ENCODE measurements around the gene RSRC1. TPM values are rescaled to one million over a fixed set of nuclear protein-coding genes. Genes with fewer than 3 reads are reported as not detected.
A peak's percentile ranks its signal among the peaks of the same experiment; 100 is the strongest.
"Not testable (repeated sequence)": the region's sequence is repeated elsewhere in the genome, so short reads cannot be mapped to it uniquely, and the experiment has no call there.

The RSRC1 gene
- total RNA-seq, 2 donors from 2014 or later = 35.6 to 45.8 TPM

GRCh38 chr3:158381262-158381868, 271.5 kb downstream of the RSRC1 start:
- Mint-ChIP-seq H3K27ac (no peak overlapping the region), H3K4me1 (ENCODE audit: low read depth) (no peaks in the 10 kb centered on the region), H3K27me3 (ENCODE audit: low read depth) (no peaks in the 10 kb centered on the region), H3K9me3 (peaks cover 0 to 3% of the 10 kb centered on the region in 2 donors), H3K36me3 (ENCODE audit: insufficient read depth in 2 of 2) (peaks cover 2 to 3% of the 10 kb centered on the region in 2 donors), H3K4me3 (no peak overlapping the region)
- ATAC-seq (replicated peaks in 1 of 2) (peak; percentile 74 to 81), DNase-seq (no peak)

- ATAC-seq (replicated peaks in 1 of 2) = no peak
- Mint-ChIP-seq H3K4me1 (ENCODE audit: low read depth) (no peaks in the 10 kb centered on the region), H3K27me3 (ENCODE audit: low read depth) (no peaks in the 10 kb centered on the region), H3K36me3 (ENCODE audit: insufficient read depth in 2 of 2) (peaks cover 2 to 3% of the 10 kb centered on the region in 2 donors), H3K4me3 (no peak overlapping the region), H3K9me3 (peaks cover 0 to 3% of the 10 kb centered on the region in 2 donors), H3K27ac (no peak overlapping the region)
- DNase-seq = no peak
Observed at GRCh38 chr3:158382479-158382878, 272.6 kb downstream of the RSRC1 start.

DNA sequence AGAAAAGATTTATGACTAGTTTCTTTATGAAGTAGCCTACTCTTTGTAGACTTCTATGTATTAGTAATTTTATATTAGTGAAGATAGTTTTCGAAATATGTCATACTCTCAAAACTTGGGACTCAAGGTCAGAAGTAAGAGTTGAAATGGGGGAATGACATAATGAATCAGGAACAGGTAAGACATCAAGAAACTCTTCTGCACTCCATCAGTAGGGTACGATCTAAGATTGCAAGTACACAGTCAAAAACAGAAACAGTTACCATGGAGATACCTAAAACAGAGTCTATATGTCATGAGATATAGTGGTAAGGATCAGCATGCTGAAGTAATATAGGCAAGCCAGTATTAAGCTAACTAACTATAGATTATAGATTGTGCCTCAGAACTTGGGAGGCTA, 274.1 kb downstream of the RSRC1 start:
- Mint-ChIP-seq H3K27me3 (ENCODE audit: low read depth) (no peaks in the 10 kb centered on the region), H3K9me3 (peaks cover 0 to 2% of the 10 kb centered on the region in 2 donors), H3K36me3 (ENCODE audit: insufficient read depth in 2 of 2) (peaks cover 0 to 2% of the 10 kb centered on the region in 2 donors), H3K27ac (no peak overlapping the region), H3K4me3 (no peak overlapping the region), H3K4me1 (ENCODE audit: low read depth) (no peaks in the 10 kb centered on the region)
- ATAC-seq (replicated peaks in 1 of 2) = peak; percentile 76 to 81
- DNase-seq = no peak

DNA sequence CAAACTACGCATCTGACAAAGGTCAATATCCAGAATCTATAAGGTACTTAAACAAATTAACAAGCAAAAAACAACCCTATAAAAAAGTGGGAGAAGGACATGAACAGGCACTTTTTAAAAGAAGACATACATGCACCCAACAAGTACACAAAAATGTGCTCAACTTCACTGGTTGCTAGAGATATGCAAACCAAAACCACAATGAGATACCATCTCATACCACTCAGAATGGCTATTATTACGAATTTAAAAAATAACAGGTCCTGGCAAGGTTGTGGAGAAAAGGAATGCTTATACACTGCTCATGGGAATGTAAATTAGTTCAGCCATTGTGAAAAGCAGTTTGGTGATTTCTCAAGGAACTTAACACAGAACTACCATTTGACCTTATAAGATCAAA, 285.5 kb downstream of the RSRC1 start:
- Mint-ChIP-seq H3K4me3 (no peak overlapping the region), H3K9me3 (peaks cover 21 to 23% of the 10 kb centered on the region in 2 donors), H3K27me3 (ENCODE audit: low read depth) (no peaks in the 10 kb centered on the region), H3K36me3 (ENCODE audit: insufficient read depth in 2 of 2) (peaks cover 12 to 13% of the 10 kb centered on the region in 2 donors), H3K27ac (no peak overlapping the region), H3K4me1 (ENCODE audit: low read depth) (no peaks in the 10 kb centered on the region)
- DNase-seq (no peak), ATAC-seq (replicated peaks in 1 of 2) (no peak)

DNA sequence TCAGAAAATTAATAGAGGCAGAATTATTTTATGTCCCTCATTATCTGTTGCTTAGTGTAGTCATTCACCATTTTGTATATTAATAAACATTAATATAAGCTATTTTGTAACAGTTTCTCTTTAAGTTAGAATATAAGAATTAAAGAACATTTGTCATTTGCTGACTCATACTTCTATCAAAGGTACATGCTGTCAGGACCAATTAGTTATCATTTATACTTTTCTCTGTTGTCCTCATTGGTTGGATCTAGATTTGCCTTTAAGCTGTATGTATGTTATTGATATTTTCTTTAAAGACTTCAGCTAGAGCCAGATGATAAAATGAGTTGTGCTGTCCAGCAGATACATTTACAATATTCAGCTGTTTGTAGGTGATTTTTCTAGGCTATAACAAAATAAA, 292.7 kb downstream of the RSRC1 start:
- Mint-ChIP-seq H3K4me3 (no peak overlapping the region), H3K27ac (no peak overlapping the region), H3K4me1 (ENCODE audit: low read depth) (no peaks in the 10 kb centered on the region), H3K36me3 (ENCODE audit: insufficient read depth in 2 of 2) (peaks cover 0 to 1% of the 10 kb centered on the region in 2 donors), H3K27me3 (ENCODE audit: low read depth) (no peaks in the 10 kb centered on the region), H3K9me3 (peaks cover 0 to 1% of the 10 kb centered on the region in 2 donors)
- no peak for ATAC-seq (replicated peaks in 1 of 2)
- DNase-seq = no peak

DNA sequence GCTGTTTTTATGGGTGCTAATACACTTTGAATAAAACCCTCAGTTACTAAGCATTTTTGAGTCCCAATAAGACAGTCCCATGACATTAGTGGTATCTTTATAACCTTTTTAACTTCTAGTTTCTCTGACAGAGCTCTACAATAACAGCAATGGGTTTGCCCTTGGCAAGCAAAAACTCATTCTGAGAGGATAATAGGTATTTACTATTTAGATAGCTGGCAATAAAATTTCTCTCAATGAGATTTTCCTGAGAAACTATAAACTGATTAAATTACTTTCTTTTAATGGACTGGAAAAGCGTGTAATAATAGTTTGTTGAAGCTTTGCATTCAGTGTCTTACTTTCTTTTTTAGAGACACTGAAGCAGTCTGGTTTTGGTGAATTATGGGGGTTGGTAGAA, 293.1 kb downstream of the RSRC1 start:
- Mint-ChIP-seq H3K9me3 (no peaks in the 10 kb centered on the region), H3K4me3 (no peak overlapping the region), H3K27me3 (ENCODE audit: low read depth) (no peaks in the 10 kb centered on the region), H3K4me1 (ENCODE audit: low read depth) (no peaks in the 10 kb centered on the region), H3K27ac (no peak overlapping the region), H3K36me3 (ENCODE audit: insufficient read depth in 2 of 2) (peaks cover 0 to 1% of the 10 kb centered on the region in 2 donors)
- ATAC-seq (replicated peaks in 1 of 2) (no peak), DNase-seq (no peak)

DNA sequence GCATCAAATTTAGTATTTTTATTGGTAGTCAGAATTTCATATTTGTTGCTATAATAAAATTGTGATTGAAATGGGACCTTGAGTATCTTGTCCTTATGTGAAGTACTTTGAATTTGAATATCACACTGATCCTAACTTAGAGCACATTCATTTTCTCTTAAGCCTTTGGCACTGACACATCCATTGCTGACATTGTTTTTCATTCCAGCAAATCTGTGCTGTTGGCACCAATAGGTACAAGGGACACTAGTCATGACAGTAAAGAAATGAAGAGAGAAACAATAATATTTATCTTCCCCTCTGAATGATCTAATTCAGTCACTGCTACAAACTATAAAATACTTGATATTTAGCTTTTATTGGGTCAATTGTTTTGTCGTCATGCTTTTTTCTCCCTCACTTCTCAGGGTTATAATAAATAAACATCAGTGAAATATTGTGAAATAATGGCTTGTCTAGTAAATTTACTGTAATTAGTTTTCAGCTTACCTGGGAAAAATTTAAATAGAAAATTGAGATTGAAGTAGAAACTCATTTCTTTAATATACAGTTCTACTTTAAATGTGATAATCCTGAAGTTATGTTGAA, 294.3 kb downstream of the RSRC1 start:
- Mint-ChIP-seq H3K27me3 (ENCODE audit: low read depth) (no peaks in the 10 kb centered on the region), H3K4me3 (no peak overlapping the region), H3K9me3 (no peaks in the 10 kb centered on the region), H3K36me3 (ENCODE audit: insufficient read depth in 2 of 2) (no peaks in the 10 kb centered on the region), H3K27ac (no peak overlapping the region), H3K4me1 (ENCODE audit: low read depth) (no peaks in the 10 kb centered on the region)
- ATAC-seq (replicated peaks in 1 of 2) (no peak), DNase-seq (no peak)

- no peak for DNase-seq
- ATAC-seq (replicated peaks in 1 of 2) = no peak
- no peaks in the 10 kb centered on the region for H3K36me3 Mint-ChIP-seq (ENCODE audit: insufficient read depth in 2 of 2)
- H3K27me3 Mint-ChIP-seq (ENCODE audit: low read depth) = no peaks in the 10 kb centered on the region
- no peaks in the 10 kb centered on the region for H3K4me1 Mint-ChIP-seq (ENCODE audit: low read depth)
- no peak overlapping the region for H3K27ac Mint-ChIP-seq
- H3K4me3 Mint-ChIP-seq = no peak overlapping the region
- H3K9me3 Mint-ChIP-seq = peaks cover 0 to 2% of the 10 kb centered on the region in 2 donors
Observed at GRCh38 chr3:158405507-158405906, 295.6 kb downstream of the RSRC1 start.

GRCh38 chr3:158407844-158408517, 298.1 kb downstream of the RSRC1 start:
- Mint-ChIP-seq H3K36me3 (ENCODE audit: insufficient read depth in 2 of 2) (peaks cover 1 to 2% of the 10 kb centered on the region in 2 donors), H3K4me3 (no peak overlapping the region), H3K9me3 (peaks cover 0 to 2% of the 10 kb centered on the region in 2 donors), H3K27me3 (ENCODE audit: low read depth) (no peaks in the 10 kb centered on the region), H3K4me1 (ENCODE audit: low read depth) (no peaks in the 10 kb centered on the region), H3K27ac (no peak overlapping the region)
- ATAC-seq (replicated peaks in 1 of 2) (no peak), DNase-seq (no peak)

- H3K36me3 Mint-ChIP-seq (ENCODE audit: insufficient read depth in 2 of 2) = not testable (repeated sequence)
Observed at GRCh38 chr3:158408518-158408897, 298.6 kb downstream of the RSRC1 start.

DNA sequence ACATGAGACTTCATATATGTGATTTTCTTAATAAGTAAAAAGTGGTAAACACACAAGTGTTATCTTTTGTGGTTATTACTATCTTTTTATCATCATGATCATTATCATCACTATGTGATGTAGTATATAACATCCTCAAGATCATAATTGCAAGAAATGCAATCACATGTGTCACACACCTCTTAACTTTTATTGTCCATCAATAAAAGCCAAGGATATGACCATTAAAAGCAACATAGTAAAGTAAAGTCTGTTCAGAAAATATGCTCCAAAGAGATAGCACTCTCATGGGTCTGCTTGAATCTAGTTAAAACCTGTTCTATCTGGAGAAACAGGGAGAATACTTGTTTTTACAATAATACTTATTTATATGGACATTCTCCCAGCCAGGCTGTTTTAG, 308.1 kb downstream of the RSRC1 start:
- Mint-ChIP-seq H3K9me3 (peaks cover 6 to 7% of the 10 kb centered on the region in 2 donors), H3K4me3 (no peak overlapping the region), H3K27ac (no peak overlapping the region), H3K36me3 (ENCODE audit: insufficient read depth in 2 of 2) (peaks cover 4 to 9% of the 10 kb centered on the region in 2 donors), H3K27me3 (ENCODE audit: low read depth) (no peaks in the 10 kb centered on the region), H3K4me1 (ENCODE audit: low read depth) (peaks cover 18% of the 10 kb centered on the region)
- DNase-seq = no peak
- no peak for ATAC-seq (replicated peaks in 1 of 2)

More at GRCh38 chr3:158408518-158408897, 298.6 kb downstream of the RSRC1 start:
- not testable (repeated sequence) for DNase-seq; H3K27me3 Mint-ChIP-seq (ENCODE audit: low read depth); H3K9me3 Mint-ChIP-seq; H3K4me3 Mint-ChIP-seq; H3K4me1 Mint-ChIP-seq (ENCODE audit: low read depth); ATAC-seq (replicated peaks in 1 of 2); H3K27ac Mint-ChIP-seq

GRCh38 chr3:158419820-158420653, 310.1 kb downstream of the RSRC1 start:
- Mint-ChIP-seq H3K27me3 (ENCODE audit: low read depth) (no peaks in the 10 kb centered on the region), H3K4me1 (ENCODE audit: low read depth) (peaks cover 18% of the 10 kb centered on the region), H3K36me3 (ENCODE audit: insufficient read depth in 2 of 2) (peaks cover 4 to 7% of the 10 kb centered on the region in 2 donors), H3K27ac (no peak overlapping the region), H3K4me3 (no peak overlapping the region), H3K9me3 (peaks cover 4 to 5% of the 10 kb centered on the region in 2 donors)
- no peak for DNase-seq
- ATAC-seq (replicated peaks in 1 of 2) = no peak

Data from activated T-cell treated with anti-CD3 and anti-CD28 coated beads, Interleukin-2, amount 50 U/mL, for 72 hours (primary cell).